Heart left ventricle (tissue), 16 donors: ENCODE results near the gene SPACA4. TPM values are rescaled to one million over a fixed set of nuclear protein-coding genes. Genes with fewer than 3 reads are reported as not detected.
A peak's percentile ranks its signal among the peaks of the same experiment; 100 is the strongest.

Experiments
- ATAC-seq, 4 donors: fragments of 200-7000 bp; cut with Tn5 transposase; one replicate each; pipeline ENCODE4 v1.9.1; 2020 to 2022; ENCODE audit warnings: moderate library complexity in 4 of 4, mild to moderate bottlenecking in 3 of 4, moderate number of reproducible peaks in 1 of 4
- DNase-seq, 5 donors: peaks; one replicate each; pipeline ENCODE4 v3.0.0-alpha.2; 2020
- H3K27ac ChIP-seq, 12 donors: fragments of 200-600 bp; sonication (generic) in 4 of 12; one replicate each; pipeline versions ENCODE4 v1.5.0 to v1.8.0; 2016 to 2022; ENCODE audit warnings: mild to moderate bottlenecking in 2 of 12
- H3K27me3 ChIP-seq, 9 donors: fragments of 200-600 bp; sonication (generic) in 2 of 9; one replicate each; pipeline versions ENCODE4 v1.5.1 to v1.8.0; 2016 to 2022; ENCODE audit warnings: mild to moderate bottlenecking in 3 of 9
- H3K36me3 ChIP-seq, 9 donors: fragments of 200-600 bp; sonication (generic) in 2 of 9; one replicate each; pipeline versions ENCODE4 v1.5.0 to v1.8.0; 2018 to 2022; ENCODE audit warnings: mild to moderate bottlenecking in 2 of 9
- H3K4me1 ChIP-seq, 12 donors: fragments of 200-600 bp; sonication (generic) in 4 of 12; one replicate each; pipeline versions ENCODE4 v1.5.0 to v1.8.0; 2016 to 2022; ENCODE audit warnings: mild to moderate bottlenecking in 3 of 12
- H3K4me3 ChIP-seq, 12 donors: fragments of 200-600 bp; sonication (generic) in 4 of 12; one replicate each; pipeline versions ENCODE4 v1.5.0 to v1.8.0; 2017 to 2022; ENCODE audit warnings: mild to moderate bottlenecking in 9 of 12, moderate library complexity in 4 of 12
- H3K9me3 ChIP-seq, 12 donors: fragments of 200-600 bp; sonication (generic) in 4 of 12; one replicate each; pipeline versions ENCODE4 v1.5.0 to v1.8.0; 2016 to 2022; ENCODE audit warnings: mild to moderate bottlenecking in 1 of 12
- CTCF ChIP-seq, 12 donors: fragments of 200-600 bp; sonication (generic) in 4 of 12; IDR thresholded peaks; one replicate each; pipeline versions ENCODE4 v1.5.0 to v1.8.0; 2018 to 2022; ENCODE audit warnings: antibody characterized with exemption in 12 of 12, mild to moderate bottlenecking in 5 of 12
- POLR2A ChIP-seq, 2 donors: fragments of 450-650 bp; IDR thresholded peaks; one replicate each; pipeline ENCODE4 v1.6.1; 2017; ENCODE audit warnings: antibody characterized with exemption in 2 of 2, mild to moderate bottlenecking in 2 of 2, moderate library complexity in 2 of 2
- WGBS, 4 donors: extraction: QIAGEN DNeasy Blood & Tissue Kit in 2 of 4; methylation state at CpG; one replicate each; pipeline versions ENCODE4 v1.1.5 to v1.1.7; 2013 to 2018; 5-methylcytosine and 5-hydroxymethylcytosine counted together
- intact Hi-C, 10 donors: fragments of 100-400 bp; cut with DNase I; formaldehyde crosslinking; loops; one replicate each; pipeline versions ENCODE4 v1.11.1 to v1.14.2; 2022
- long read RNA-seq, 3 donors: library from polyadenylated mRNA; unstranded; transcript quantifications; one replicate each; pipeline ENCODE4 v2.0.0, GENCODE V29; 2020 to 2021
- polyA plus RNA-seq, 2 donors: library from polyadenylated mRNA; stranded (reverse); fragments of 200-250 nt; gene quantifications; one replicate each; pipeline ENCODE4 v1.2.3, GENCODE V29; 2013
- total RNA-seq, 9 donors: library from RNA; depleted of rRNA in 2 of 9; stranded (reverse); fragments of >200 nt in 2 of 9; fragmentation: NEBNext Ultra II Directional in 3 of 9; extraction: Animal tissue kit (Norgen Biotek cat#: 25700) in 3 of 9; gene quantifications; one replicate each; pipeline versions ENCODE4 v1.1.0 to v1.2.4, GENCODE V29; 2016 to 2023
- donor health status: ischemic (EF 13 %, LVEDD 7.1; RV severe dilation, severe dysfunction).
- donor health status: healthy with polysubstance abuse.
- donor health status: DM: no; HTN: yes; CAD: no.
- donor health status: DM: no; HTN: no; CAD: no.
- donor health status: ischemic (EF 25% LVEDD 6.9; RV normal size, moderate dysfunction).
- donor health status: ischemic (EF 25% LVEDD 5.7; RV mildly dilated, moderate dysfunction).
- donor health status: healthy.
- donor health status: DM: yes; HTN: yes; CAD: no.
- donor health status: ischemic (EF 35%, LVEDD 5.7; RV mildly dilated, moderate dysfunction).
- donor health status: nonischemic (EF 11% LVEDD 7.7; RV severe dilation, severe dysfunction).
- donor health status: DM: yes; HTN: yes; CAD: no.
- donor health status: PGD.
- donor health status: ischemic (EF 29% LVEDD 5.4; RV normal size, mild dysfunction).
- donor health status: nonischemic (EF 23%, LVEDD 6.1; RV moderate dilation, normal function).

The SPACA4 gene, protein sequence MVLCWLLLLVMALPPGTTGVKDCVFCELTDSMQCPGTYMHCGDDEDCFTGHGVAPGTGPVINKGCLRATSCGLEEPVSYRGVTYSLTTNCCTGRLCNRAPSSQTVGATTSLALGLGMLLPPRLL
- total RNA-seq: not detected
- not detected for polyA plus RNA-seq
- long read RNA-seq, donor 1: 0 reads
- long read RNA-seq, donor 2: 0 reads
- long read RNA-seq, donor 3: 0 reads

- Histone ChIP-seq H3K27me3 (no peaks in the 10 kb centered on the region), H3K9me3 (no peaks in the 10 kb centered on the region), H3K27ac (no peak within 1 kb of the TSS), H3K36me3 (no peaks in the 10 kb centered on the region), H3K4me1 (peaks cover 0 to 4% (median 0%) of the 10 kb centered on the region in 12 donors), H3K4me3 (no peak within 1 kb of the TSS)
- 86 to 88% (median 88%) methylated on average over 29 to 39 of the region's 39 CpGs for WGBS, 4 donors
- TF ChIP-seq CTCF (IDR thresholded peaks at IDR 0.05): no peak
- TF ChIP-seq POLR2A (IDR thresholded peaks at IDR 0.05): no peak
- DNase-seq (no peak), ATAC-seq (no peak)
- intact Hi-C loops: no loop called here
Measured at GRCh38 chr19:48606463-48607358, at the start of gene SPACA4. Gene SPACA4, plus strand, starts transcription at chr19:48606742. Its CDS starts 237 bp downstream, at chr19:48606979.

GRCh38 chr19:48556825-48557224 lies 49.7 kb upstream of the SPACA4 start:
- TF ChIP-seq POLR2A (IDR thresholded peaks at IDR 0.05): no peak
- no peak for TF ChIP-seq CTCF (IDR thresholded peaks at IDR 0.05)
- H3K4me3 ChIP-seq: no peak overlapping the region
- intact Hi-C loops: no loop called here
- peaks cover 0 to 29% (median 6%) of the 10 kb centered on the region in 9 donors for H3K27me3 ChIP-seq
- ATAC-seq (no peak), DNase-seq (no peak)
- no peaks in the 10 kb centered on the region for H3K36me3 ChIP-seq
- peaks cover 0 to 7% (median 0%) of the 10 kb centered on the region in 12 donors for H3K4me1 ChIP-seq
- H3K9me3 ChIP-seq: no peaks in the 10 kb centered on the region
- H3K27ac ChIP-seq: no peak overlapping the region
- WGBS, 4 donors: 88 to 94% (median 92%) methylated on average over 5 of the region's 5 CpGs

DNA sequence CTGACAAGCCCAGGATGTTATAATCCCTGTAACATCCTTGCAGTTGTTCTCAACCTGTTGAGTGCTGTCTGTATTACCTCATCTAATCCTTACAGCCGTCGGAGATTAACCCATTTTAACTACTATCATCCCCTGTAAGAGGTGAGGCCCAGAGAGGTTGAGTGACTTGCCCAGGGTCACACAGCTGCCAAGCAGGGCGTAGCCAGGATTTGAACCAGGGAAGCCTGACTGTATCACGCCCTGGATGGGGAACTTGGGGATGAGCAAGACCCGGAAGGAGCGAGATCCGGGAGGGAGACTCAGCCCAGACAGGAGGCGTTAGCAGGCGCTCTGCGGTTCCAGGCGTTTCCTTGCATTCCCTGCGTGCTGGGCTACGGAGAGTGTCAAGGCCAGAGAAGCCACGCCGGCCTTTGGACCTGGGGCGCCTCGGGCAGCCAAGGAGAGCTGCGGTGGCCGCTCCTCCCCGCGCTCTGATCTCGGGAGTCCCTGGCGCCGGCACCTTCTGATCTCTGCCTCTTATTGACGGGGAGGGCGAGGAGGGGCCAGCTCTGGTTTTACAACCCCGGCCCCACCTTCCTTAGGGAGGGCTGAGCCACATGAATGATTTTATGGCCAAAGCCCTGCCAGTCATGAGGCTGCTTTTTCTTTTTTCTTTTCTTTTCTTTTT lies 48.4 kb upstream of the SPACA4 start:
- Histone ChIP-seq H3K27me3 (peaks cover 0 to 18% (median 6%) of the 10 kb centered on the region in 9 donors), H3K4me3 (peak overlapping the region in 2 of 12 donors; percentile 19 to 25), H3K4me1 (peaks cover 0 to 7% (median 0%) of the 10 kb centered on the region in 12 donors), H3K9me3 (no peaks in the 10 kb centered on the region), H3K27ac (no peak overlapping the region), H3K36me3 (no peaks in the 10 kb centered on the region)
- TF ChIP-seq CTCF (IDR thresholded peaks at IDR 0.05): no peak
- TF ChIP-seq POLR2A (IDR thresholded peaks at IDR 0.05): no peak
- WGBS, 4 donors: 14 to 28% (median 19%) methylated on average over 16 to 27 of the region's 27 CpGs
- intact Hi-C loops: no loop called here
- DNase-seq: peak in 1 of 5 donors; percentile 39
- ATAC-seq: peak in 2 of 4 donors; percentile 42 to 48

DNA sequence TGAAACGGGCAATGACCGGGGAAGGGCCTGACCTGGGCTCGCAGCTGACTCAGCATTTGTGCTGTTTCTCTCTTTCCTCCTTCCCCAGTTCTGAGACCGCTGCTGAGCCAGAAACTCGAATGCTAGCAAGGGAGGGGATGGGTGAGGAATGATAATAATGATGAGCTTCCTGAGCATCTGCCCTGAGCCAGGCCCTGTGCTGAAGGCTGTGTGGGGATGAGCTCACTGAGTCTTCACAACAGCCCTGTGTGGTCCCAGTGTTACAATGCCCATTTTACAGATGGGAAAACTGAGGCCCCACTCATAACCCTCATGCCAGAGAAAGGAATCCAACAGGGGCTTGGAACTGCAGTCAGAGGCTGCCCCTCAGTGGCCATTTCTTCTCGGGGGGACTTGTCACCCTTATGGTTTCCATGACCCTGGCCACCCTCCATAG lies 46.4 kb upstream of the SPACA4 start:
- Histone ChIP-seq H3K27me3 (peaks cover 0 to 15% (median 6%) of the 10 kb centered on the region in 9 donors), H3K36me3 (no peaks in the 10 kb centered on the region), H3K4me3 (no peak overlapping the region), H3K4me1 (peaks cover 0 to 6% (median 0%) of the 10 kb centered on the region in 12 donors), H3K27ac (no peak overlapping the region), H3K9me3 (no peaks in the 10 kb centered on the region)
- no peak for DNase-seq
- intact Hi-C loops: no loop called here
- 78 to 85% (median 80%) methylated on average over 6 of the region's 6 CpGs for WGBS, 4 donors
- TF ChIP-seq POLR2A (IDR thresholded peaks at IDR 0.05) (no peak), CTCF (IDR thresholded peaks at IDR 0.05) (no peak)
- ATAC-seq: no peak
